RPMI8226 (cell line): ENCODE measurements around the gene CTSZ.

Source experiments
- DNase-seq: peaks from one replicate; pipeline ENCODE4 v3.0.0-alpha.2; 2015

The CTSZ gene

GRCh38 chr20:59030911-59031563 lies 24.0 kb upstream of the CTSZ start:
- DNase-seq: peak; percentile 56

GRCh38 chr20:59028812-59029211 lies 21.8 kb upstream of the CTSZ start:
- no peak for DNase-seq

GRCh38 chr20:59027741-59028320 lies 20.8 kb upstream of the CTSZ start:
- DNase-seq: no peak

GRCh38 chr20:59026904-59027740 lies 20.1 kb upstream of the CTSZ start:
- DNase-seq: no peak

- no peak for DNase-seq
These were observed 18.5 kb upstream of the CTSZ start for GRCh38 chr20:59025511-59025910.

GRCh38 chr20:59025086-59025485 lies 18.0 kb upstream of the CTSZ start:
- DNase-seq: no peak

- DNase-seq: no peak
These were observed 17.1 kb upstream of the CTSZ start for GRCh38 chr20:59024111-59024530.

GRCh38 chr20:59023616-59024015 lies 16.6 kb upstream of the CTSZ start:
- DNase-seq: no peak

- DNase-seq: no peak
These were observed 15.7 kb upstream of the CTSZ start for GRCh38 chr20:59022754-59023153.

- DNase-seq: no peak
These were observed 14.0 kb upstream of the CTSZ start for GRCh38 chr20:59020938-59021551.

- DNase-seq: no peak
These were observed 12.2 kb upstream of the CTSZ start, which contains the start of gene TUBB1 for GRCh38 chr20:59019217-59019616. Gene TUBB1, plus strand, starts transcription at chr20:59019429. Its CDS starts 94 bp downstream, at chr20:59019523.

- no peak for DNase-seq
These were observed 11.8 kb upstream of the CTSZ start for GRCh38 chr20:59018817-59019216.

GRCh38 chr20:59017493-59018231 lies 10.6 kb upstream of the CTSZ start:
- no peak for DNase-seq

- peak; percentile 22 for DNase-seq
These were observed 9.9 kb upstream of the CTSZ start for GRCh38 chr20:59016795-59017492.

GRCh38 chr20:59015812-59016711 lies 9.0 kb upstream of the CTSZ start:
- no peak for DNase-seq

GRCh38 chr20:59015411-59015810 lies 8.4 kb upstream of the CTSZ start:
- no peak for DNase-seq

- no peak for DNase-seq
These were observed 7.8 kb upstream of the CTSZ start for GRCh38 chr20:59014680-59015389.

- peak; percentile 54 for DNase-seq
These were observed 7.0 kb upstream of the CTSZ start for GRCh38 chr20:59013959-59014608.

GRCh38 chr20:59013031-59013951 lies 6.2 kb upstream of the CTSZ start:
- no peak for DNase-seq
